GM12878 (cell line): Measurements from ENCODE around the gene C2CD5. TPM values are rescaled to one million over a fixed set of nuclear protein-coding genes. Genes with fewer than 3 reads are reported as not detected.

Experiments used
- ATAC-seq: fragments of 200-7000 bp; cut with Tn5 transposase; 3 replicates; pipeline ENCODE4 v1.9.1; 2020; ENCODE audit warnings: mild to moderate bottlenecking, moderate library complexity
- BruUV-seq: library from RNA; stranded (reverse); fragments of 400-500 nt; replicated peaks from 2 replicates; lab custom pipeline; 2021; lab: Mats Ljungman, UMichigan
- CTCF ChIA-PET: fragments of 300-600 bp; sonication (Branson Sonifier 250); formaldehyde crosslinking; extraction: SDS; loops from one replicate; lab custom pipeline; 2021; ENCODE audit warnings: inconsistent platforms; lab: Yijun Ruan, JAX
- POLR2A ChIA-PET: fragments of 350-600 bp; formaldehyde crosslinking; extraction: SDS; loops from one replicate; lab custom pipeline; 2021; ENCODE audit warnings: inconsistent platforms; lab: Charles Lee
- RAD21 ChIA-PET: fragments of 300-600 bp; sonication (Branson Sonifier 250); formaldehyde crosslinking; loops from one replicate; lab custom pipeline; 2023; ENCODE audit warnings: antibody characterized with exemption; ENCODE audit not compliant: unreplicated experiment; lab: Charles Lee
- SMC1A ChIA-PET: fragments of 300-600 bp; sonication (Branson Sonifier 250); formaldehyde crosslinking; loops from one replicate; lab custom pipeline; 2023; ENCODE audit not compliant: unreplicated experiment, uncharacterized antibody; lab: Charles Lee
- DNase-seq: peaks from one replicate; pipeline ENCODE4 v3.0.0-alpha.2; 2011; ENCODE audit warnings: low read depth, low spot score
- FAIRE-seq: peaks from 3 replicates; lab custom pipeline; 2011; peaks lifted over from hg19 to GRCh38; lab: Jason Lieb, UNC
- H2AFZ ChIP-seq: 2 replicates; pipeline ENCODE4 v1.6.0; 2011; ENCODE audit warnings: low read depth, low read length, control low read depth; ENCODE audit not compliant: control insufficient read depth
- H3K27ac ChIP-seq: 2 replicates; pipeline ENCODE4 v1.5.1; 2011; ENCODE audit warnings: control low read depth; ENCODE audit not compliant: control insufficient read depth, insufficient read depth
- H3K27me3 ChIP-seq, 2 experiments: replicated peaks in 1 of 2; 2 replicates each; pipeline versions ENCODE4 v1.6.0 to v1.6.1; 2011; ENCODE audit warnings: low read length in 1 of 2; ENCODE audit not compliant: control insufficient read depth in 2 of 2, insufficient read depth in 2 of 2
- H3K36me3 ChIP-seq, 2 experiments: 2 replicates each; pipeline ENCODE4 v1.5.1; 2011; ENCODE audit warnings: low read length in 1 of 2; ENCODE audit not compliant: control insufficient read depth in 2 of 2, insufficient read depth in 2 of 2
- H3K4me1 ChIP-seq: 2 replicates; pipeline ENCODE4 v1.6.1; 2011; ENCODE audit warnings: mild to moderate bottlenecking, low read length, moderate library complexity, mixed read lengths; ENCODE audit not compliant: control insufficient read depth, insufficient read depth
- H3K4me2 ChIP-seq: 2 replicates; pipeline ENCODE4 v1.6.0; 2011; ENCODE audit warnings: control low read depth; ENCODE audit not compliant: control insufficient read depth, insufficient read depth
- H3K4me3 ChIP-seq: fragments of 200-600 bp; sonication (generic); 2 replicates; pipeline ENCODE4 v1.5.1; 2016
- H3K79me2 ChIP-seq: 2 replicates; pipeline ENCODE4 v1.6.0; 2011; ENCODE audit warnings: low read length; ENCODE audit not compliant: control insufficient read depth, insufficient read depth
- H3K9ac ChIP-seq: 2 replicates; pipeline ENCODE4 v1.8.0; 2011; ENCODE audit warnings: low read length, control low read depth, mixed read lengths; ENCODE audit not compliant: control insufficient read depth, insufficient read depth
- H3K9me3 ChIP-seq: replicated peaks from 3 replicates; pipeline ENCODE4 v1.5.1; 2011; ENCODE audit warnings: mild to moderate bottlenecking, low read length; ENCODE audit not compliant: control insufficient read depth, insufficient read depth
- H4K20me1 ChIP-seq: 2 replicates; pipeline ENCODE4 v1.6.0; 2011; ENCODE audit not compliant: control insufficient read depth, insufficient read depth
- CBFB ChIP-seq: IDR thresholded peaks from 2 replicates; pipeline ENCODE4 v1.6.1; 2016; ENCODE audit warnings: antibody characterized with exemption, low read depth
- HDAC2 ChIP-seq: fragments of 200-600 bp; sonication (generic); IDR thresholded peaks from 2 replicates; pipeline ENCODE4 v1.6.1; 2017
- JUNB ChIP-seq: IDR thresholded peaks from 2 replicates; pipeline ENCODE4 v1.6.1; 2016; ENCODE audit warnings: antibody characterized with exemption, mild to moderate bottlenecking
- MEF2A ChIP-seq: IDR thresholded peaks from 2 replicates; pipeline ENCODE4 v1.6.1; 2011; ENCODE audit warnings: low read depth, mild to moderate bottlenecking, low read length, moderate library complexity; ENCODE audit not compliant: insufficient read depth
- MYC ChIP-seq: IDR thresholded peaks from 2 replicates; pipeline ENCODE4 v1.6.1; 2011; ENCODE audit warnings: mild to moderate bottlenecking, low read length, moderate library complexity, inconsistent platforms; ENCODE audit not compliant: insufficient read depth, insufficient replicate concordance, insufficient read length, severe bottlenecking
- NBN ChIP-seq: fragments of 450-650 bp; IDR thresholded peaks from 2 replicates; pipeline ENCODE4 v1.6.1; 2016
- NR2F1 ChIP-seq: fragments of 450-650 bp; conservative IDR thresholded peaks from 2 replicates; pipeline ENCODE4 v1.6.1; 2017; ENCODE audit warnings: mild to moderate bottlenecking
- NRF1 ChIP-seq: conservative IDR thresholded peaks from 2 replicates; pipeline ENCODE4 v1.6.1; 2011; ENCODE audit warnings: mild to moderate bottlenecking, low read depth, low read length, improper control_type of control experiment
- SRF ChIP-seq, 2 experiments: IDR thresholded peaks; 2 replicates each; pipeline ENCODE4 v1.6.1; 2011; ENCODE audit warnings: low read depth in 2 of 2, low read length in 2 of 2, mild to moderate bottlenecking in 1 of 2, moderate library complexity in 1 of 2
- STAT3 ChIP-seq: IDR thresholded peaks from 2 replicates; pipeline ENCODE4 v1.6.1; 2011; ENCODE audit warnings: low read depth, low read length, improper control_type of control experiment
- YY1 ChIP-seq: IDR thresholded peaks from 2 replicates; pipeline ENCODE4 v1.6.1; 2011; ENCODE audit warnings: low read depth, mild to moderate bottlenecking, low read length
- WGBS: methylation state at CpG from one replicate; pipeline ENCODE4 v1.1.6; 2016; ENCODE audit warnings: low lambda C conversion rate; ENCODE audit not compliant: insufficient replicate concordance, insufficient coverage; ENCODE audit errors: missing lambda C conversion rate; 5-methylcytosine and 5-hydroxymethylcytosine counted together
- in situ Hi-C: fragments of 300-500 bp; cut with MboI; formaldehyde crosslinking; loops from 9 replicates; pipeline ENCODE4 v1.14.3; 2018; ENCODE audit warnings: mixed read lengths
- intact Hi-C: fragments of 100-400 bp; cut with micrococcal nuclease; formaldehyde crosslinking; loops from one replicate; pipeline ENCODE4 v1.14.2; 2022; ENCODE audit not compliant: unreplicated experiment
- polyA plus RNA-seq, 11 experiments: library from polyadenylated mRNA; depleted of rRNA in 4 of 11; unstranded in 6 of 11; stranded (reverse) in 5 of 11; fragments of >200 nt; fragmentation: Nextera tagmentation in 4 of 11; fragmentation: Illumina TruSeq in 1 of 11; extraction: Ambion mirVana in 4 of 11; extraction: Trizol in 1 of 11; gene quantifications; 1 replicate in 1 of 11; 2 replicates in 10 of 11; pipeline versions ENCODE4 v1.2.1 to v1.2.3, GENCODE V29; 2011 to 2016; ENCODE audit warnings: inconsistent platforms in 2 of 11, missing spikeins in 2 of 11, low read depth in 1 of 11
- total RNA-seq, 4 experiments: library from RNA; depleted of rRNA in 3 of 4; stranded (reverse); fragments of >200 nt in 3 of 4; fragmentation: Illumina TruSeq in 1 of 4; extraction: Trizol in 1 of 4; gene quantifications; 2 replicates each; pipeline versions ENCODE4 v1.2.1 to v1.2.3, GENCODE V29; 2013 to 2021
- TF ChIP-seq, protein P1 (sequence below): fragments of 450-650 bp; IDR thresholded peaks from 2 replicates; pipeline ENCODE4 v1.6.1; 2017; ENCODE audit warnings: borderline replicate concordance
- TF ChIP-seq, protein P2 (sequence below): fragments of 450-650 bp; IDR thresholded peaks from 2 replicates; pipeline ENCODE4 v1.6.1; 2016; ENCODE audit warnings: mild to moderate bottlenecking
- TF ChIP-seq, protein P3 (sequence below): fragments of 450-650 bp; IDR thresholded peaks from 2 replicates; pipeline ENCODE4 v1.6.1; 2016; ENCODE audit warnings: mild to moderate bottlenecking

Gene C2CD5
- total and polyA plus RNA-seq, 10 of the 15 experiments (the other 5 are each of a cell fraction or from before 2014, with no cell fraction given), result 7.7 to 55.0 (median 27.0) TPM

DNA sequence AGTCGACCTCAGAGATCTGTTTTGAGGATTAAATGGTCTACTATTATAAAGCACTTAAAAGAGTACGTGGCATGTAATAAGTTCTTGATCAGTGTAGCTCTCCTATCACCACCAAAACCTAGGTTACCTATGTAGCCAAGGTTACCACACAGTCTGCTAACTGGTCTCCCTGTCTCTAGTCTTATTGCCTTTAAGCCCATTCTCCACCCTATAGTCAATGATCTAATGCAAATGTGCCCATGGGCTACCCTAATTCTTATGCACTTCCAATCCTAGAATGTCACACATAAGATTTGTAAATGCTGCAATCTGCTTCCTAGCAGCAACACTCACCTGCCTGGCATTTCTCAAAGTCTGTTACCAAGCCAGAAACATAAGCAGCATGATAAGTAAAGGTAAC lies 44.9 kb downstream of the C2CD5 start:
- in situ Hi-C loops, result no loop called here
- WGBS, result 93% methylated on average over 2 of the region's 2 CpGs
- ChIA-PET SMC1A (no interaction called here), RAD21 (no interaction called here), POLR2A (no interaction called here), CTCF (interaction anchor here (1.7 kb wide), 1 partner anchor 40 kb away, joined by 5 read pairs; no protein-coding TSS in a partner anchor)
- FAIRE-seq, result no peak
- peak; percentile 27; the same call in 2 of the 3 replicates for ATAC-seq
- no peaks in the 10 kb centered on the region for H3K79me2 ChIP-seq
- no peak overlapping the region for H3K9ac ChIP-seq
- H3K4me2 ChIP-seq, result no peak overlapping the region
- DNase-seq, result no peak
- no TSS peak for BruUV-seq
- no peaks in the 10 kb centered on the region for H3K27me3 ChIP-seq
- TF ChIP-seq, protein P1, sequence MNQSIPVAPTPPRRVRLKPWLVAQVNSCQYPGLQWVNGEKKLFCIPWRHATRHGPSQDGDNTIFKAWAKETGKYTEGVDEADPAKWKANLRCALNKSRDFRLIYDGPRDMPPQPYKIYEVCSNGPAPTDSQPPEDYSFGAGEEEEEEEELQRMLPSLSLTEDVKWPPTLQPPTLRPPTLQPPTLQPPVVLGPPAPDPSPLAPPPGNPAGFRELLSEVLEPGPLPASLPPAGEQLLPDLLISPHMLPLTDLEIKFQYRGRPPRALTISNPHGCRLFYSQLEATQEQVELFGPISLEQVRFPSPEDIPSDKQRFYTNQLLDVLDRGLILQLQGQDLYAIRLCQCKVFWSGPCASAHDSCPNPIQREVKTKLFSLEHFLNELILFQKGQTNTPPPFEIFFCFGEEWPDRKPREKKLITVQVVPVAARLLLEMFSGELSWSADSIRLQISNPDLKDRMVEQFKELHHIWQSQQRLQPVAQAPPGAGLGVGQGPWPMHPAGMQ, result no peak
- TF ChIP-seq MEF2A (no peak), MYC (no peak), JUNB (no peak), NR2F1 (no peak), SRF (IDR thresholded peaks at IDR 0.05; ENCODE audit: low read depth in 2 of 2, low read length in 2 of 2) (no peak), YY1 (no peak), STAT3 (no peak), NRF1 (no peak), HDAC2 (no peak), NBN (no peak), CBFB (no peak)
- TF ChIP-seq, protein P2, sequence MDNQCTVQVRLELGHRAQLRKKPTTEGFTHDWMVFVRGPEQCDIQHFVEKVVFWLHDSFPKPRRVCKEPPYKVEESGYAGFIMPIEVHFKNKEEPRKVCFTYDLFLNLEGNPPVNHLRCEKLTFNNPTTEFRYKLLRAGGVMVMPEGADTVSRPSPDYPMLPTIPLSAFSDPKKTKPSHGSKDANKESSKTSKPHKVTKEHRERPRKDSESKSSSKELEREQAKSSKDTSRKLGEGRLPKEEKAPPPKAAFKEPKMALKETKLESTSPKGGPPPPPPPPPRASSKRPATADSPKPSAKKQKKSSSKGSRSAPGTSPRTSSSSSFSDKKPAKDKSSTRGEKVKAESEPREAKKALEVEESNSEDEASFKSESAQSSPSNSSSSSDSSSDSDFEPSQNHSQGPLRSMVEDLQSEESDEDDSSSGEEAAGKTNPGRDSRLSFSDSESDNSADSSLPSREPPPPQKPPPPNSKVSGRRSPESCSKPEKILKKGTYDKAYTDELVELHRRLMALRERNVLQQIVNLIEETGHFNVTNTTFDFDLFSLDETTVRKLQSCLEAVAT, result no peak
- TF ChIP-seq, protein P3, sequence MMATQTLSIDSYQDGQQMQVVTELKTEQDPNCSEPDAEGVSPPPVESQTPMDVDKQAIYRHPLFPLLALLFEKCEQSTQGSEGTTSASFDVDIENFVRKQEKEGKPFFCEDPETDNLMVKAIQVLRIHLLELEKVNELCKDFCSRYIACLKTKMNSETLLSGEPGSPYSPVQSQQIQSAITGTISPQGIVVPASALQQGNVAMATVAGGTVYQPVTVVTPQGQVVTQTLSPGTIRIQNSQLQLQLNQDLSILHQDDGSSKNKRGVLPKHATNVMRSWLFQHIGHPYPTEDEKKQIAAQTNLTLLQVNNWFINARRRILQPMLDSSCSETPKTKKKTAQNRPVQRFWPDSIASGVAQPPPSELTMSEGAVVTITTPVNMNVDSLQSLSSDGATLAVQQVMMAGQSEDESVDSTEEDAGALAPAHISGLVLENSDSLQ, result no peak
- H4K20me1 ChIP-seq, result no peaks in the 10 kb centered on the region
- H3K4me3 ChIP-seq, result no peak overlapping the region
- no peaks in the 10 kb centered on the region for H3K9me3 ChIP-seq
- H3K27ac ChIP-seq, result no peak overlapping the region
- intact Hi-C loops, result no loop called here
- H2AFZ ChIP-seq, result no peak overlapping the region
- H3K4me1 ChIP-seq, result no peaks in the 10 kb centered on the region
- no peaks in the 10 kb centered on the region; a peak in 1 of 4 replicates for H3K36me3 ChIP-seq
